Smooth muscle cell (in vitro differentiated cells): ENCODE data around the gene PRICKLE2. TPM values are rescaled to one million over a fixed set of nuclear protein-coding genes. Genes with fewer than 3 reads are reported as not detected.

ENCODE experiments used
- DNase-seq: peaks from one replicate; lab custom pipeline; 2025; ENCODE audit not compliant: unreplicated experiment; lab: John Stamatoyannopoulos, UW
- H2AFZ ChIP-seq: fragments of 200-600 bp; sonication (generic); 2 replicates; pipeline ENCODE4 v1.6.0; 2016; ENCODE audit warnings: antibody characterized with exemption, low read depth, mild to moderate bottlenecking
- H3F3A ChIP-seq: fragments of 200-600 bp; sonication (generic); 2 replicates; pipeline ENCODE4 v1.6.0; 2017; ENCODE audit warnings: antibody characterized with exemption, low read depth
- H3K27ac ChIP-seq: fragments of 200-600 bp; sonication (generic); 2 replicates; pipeline ENCODE4 v1.5.1; 2016; ENCODE audit warnings: low read depth, mild to moderate bottlenecking
- H3K27me3 ChIP-seq: fragments of 200-600 bp; sonication (generic); 2 replicates; pipeline ENCODE4 v1.6.1; 2016; ENCODE audit warnings: low read depth, mild to moderate bottlenecking
- H3K36me3 ChIP-seq: fragments of 200-600 bp; sonication (generic); 2 replicates; pipeline ENCODE4 v1.5.1; 2016; ENCODE audit warnings: low read depth
- H3K4me1 ChIP-seq: fragments of 200-600 bp; sonication (generic); 2 replicates; pipeline ENCODE4 v1.5.1; 2016; ENCODE audit warnings: low read depth
- H3K4me2 ChIP-seq: fragments of 200-600 bp; sonication (generic); 2 replicates; pipeline ENCODE4 v1.6.0; 2016; ENCODE audit warnings: mild to moderate bottlenecking
- H3K4me3 ChIP-seq: fragments of 200-600 bp; sonication (generic); 2 replicates; pipeline ENCODE4 v1.5.1; 2016; ENCODE audit warnings: mild to moderate bottlenecking
- H3K79me2 ChIP-seq: fragments of 200-600 bp; sonication (generic); 2 replicates; pipeline ENCODE4 v1.6.0; 2016; ENCODE audit warnings: low read depth, mild to moderate bottlenecking
- H3K9ac ChIP-seq: fragments of 200-600 bp; sonication (generic); 2 replicates; pipeline ENCODE4 v1.6.0; 2016; ENCODE audit warnings: low read depth
- H3K9me3 ChIP-seq: fragments of 200-600 bp; sonication (generic); replicated peaks from 2 replicates; pipeline ENCODE4 v1.5.1; 2016; ENCODE audit warnings: low read depth
- H4K20me1 ChIP-seq: fragments of 200-600 bp; sonication (generic); 2 replicates; pipeline ENCODE4 v1.6.0; 2016; ENCODE audit warnings: low read depth
- WGBS: methylation state at CpG from one replicate; pipeline ENCODE4 v1.1.7; 2016; ENCODE audit warnings: low lambda C conversion rate; 5-methylcytosine and 5-hydroxymethylcytosine counted together
- polyA plus RNA-seq: library from polyadenylated mRNA; unstranded; fragments of >200 nt; fragmentation: Nextera tagmentation; extraction: Ambion mirVana; gene quantifications from 2 replicates; pipeline ENCODE4 v1.2.1, GENCODE V29; 2016
- total RNA-seq: library from RNA; depleted of rRNA; stranded (reverse); fragments of >200 nt; gene quantifications from 2 replicates; pipeline ENCODE4 v1.2.3, GENCODE V29; 2014
- TF ChIP-seq, protein P1 (sequence below): fragments of 200-600 bp; sonication (generic); IDR thresholded peaks from 2 replicates; pipeline ENCODE4 v1.5.1; 2017; ENCODE audit warnings: borderline replicate concordance, mild to moderate bottlenecking, antibody characterized with exemption; ENCODE audit not compliant: insufficient read depth, poor library complexity, severe bottlenecking

PRICKLE2 gene
- total and polyA plus RNA-seq, 2 experiments from 2014 or later: 7.8 to 49.9 TPM

DNA sequence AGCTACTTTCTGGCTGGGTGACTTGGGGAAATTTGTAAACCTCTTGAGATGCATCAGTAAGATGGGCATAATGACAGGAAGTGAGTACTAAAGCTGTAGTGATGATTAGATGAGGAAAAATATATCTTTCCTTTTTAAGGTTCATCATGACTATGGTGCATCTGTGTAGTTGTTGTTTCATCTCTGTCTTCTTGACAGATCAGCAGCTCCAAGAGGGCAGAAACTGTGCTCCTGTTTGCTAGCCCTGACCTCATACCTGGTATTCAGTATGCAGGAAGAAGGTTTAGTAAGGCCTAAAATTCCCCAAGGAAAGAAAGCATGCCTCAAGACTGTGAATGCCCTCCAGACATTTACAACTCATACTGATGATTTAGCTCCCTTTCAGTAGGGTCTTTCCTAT is 119.5 kb downstream of the PRICKLE2 start:
- no peaks in the 10 kb centered on the region for H3K36me3 ChIP-seq
- H3K4me2 ChIP-seq: no peak overlapping the region
- DNase-seq: no peak
- peaks cover 8% of the 10 kb centered on the region for H3F3A ChIP-seq
- no peaks in the 10 kb centered on the region for H3K9me3 ChIP-seq
- peaks cover 7% of the 10 kb centered on the region for H3K79me2 ChIP-seq
- H4K20me1 ChIP-seq: peaks cover 87% of the 10 kb centered on the region
- no peak overlapping the region for H2AFZ ChIP-seq
- TF ChIP-seq, protein P1, sequence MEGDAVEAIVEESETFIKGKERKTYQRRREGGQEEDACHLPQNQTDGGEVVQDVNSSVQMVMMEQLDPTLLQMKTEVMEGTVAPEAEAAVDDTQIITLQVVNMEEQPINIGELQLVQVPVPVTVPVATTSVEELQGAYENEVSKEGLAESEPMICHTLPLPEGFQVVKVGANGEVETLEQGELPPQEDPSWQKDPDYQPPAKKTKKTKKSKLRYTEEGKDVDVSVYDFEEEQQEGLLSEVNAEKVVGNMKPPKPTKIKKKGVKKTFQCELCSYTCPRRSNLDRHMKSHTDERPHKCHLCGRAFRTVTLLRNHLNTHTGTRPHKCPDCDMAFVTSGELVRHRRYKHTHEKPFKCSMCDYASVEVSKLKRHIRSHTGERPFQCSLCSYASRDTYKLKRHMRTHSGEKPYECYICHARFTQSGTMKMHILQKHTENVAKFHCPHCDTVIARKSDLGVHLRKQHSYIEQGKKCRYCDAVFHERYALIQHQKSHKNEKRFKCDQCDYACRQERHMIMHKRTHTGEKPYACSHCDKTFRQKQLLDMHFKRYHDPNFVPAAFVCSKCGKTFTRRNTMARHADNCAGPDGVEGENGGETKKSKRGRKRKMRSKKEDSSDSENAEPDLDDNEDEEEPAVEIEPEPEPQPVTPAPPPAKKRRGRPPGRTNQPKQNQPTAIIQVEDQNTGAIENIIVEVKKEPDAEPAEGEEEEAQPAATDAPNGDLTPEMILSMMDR: no peak
- no peak overlapping the region for H3K9ac ChIP-seq
- H3K27ac ChIP-seq: peak overlapping the region; percentile 85
- H3K4me1 ChIP-seq: peaks cover 11% of the 10 kb centered on the region
- H3K27me3 ChIP-seq: no peaks in the 10 kb centered on the region
- no peak overlapping the region for H3K4me3 ChIP-seq

DNA sequence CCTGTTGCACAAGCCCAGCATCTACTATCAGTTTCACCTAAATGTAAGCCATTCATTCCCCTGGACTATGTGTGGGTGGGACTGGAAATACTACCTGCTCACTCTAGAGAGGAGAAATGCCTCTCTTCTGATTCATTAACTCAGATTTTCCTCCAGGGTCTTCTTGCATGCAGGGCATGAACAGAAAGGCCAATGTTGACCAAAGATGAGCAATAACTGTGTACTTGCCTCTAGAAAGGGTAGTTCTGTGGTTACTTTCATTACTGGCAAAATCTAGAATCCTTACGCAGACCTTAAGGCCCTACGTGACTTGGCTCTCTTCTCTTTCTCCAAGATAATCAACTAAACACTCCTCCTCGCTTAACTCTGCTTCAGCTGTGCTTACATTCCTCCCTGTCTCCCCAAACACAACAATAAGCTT is 120.6 kb downstream of the PRICKLE2 start:
- no peaks in the 10 kb centered on the region for H3K36me3 ChIP-seq
- 50% methylated on average over 3 of the region's 3 CpGs for WGBS
- TF ChIP-seq, protein P1: no peak
- H3K4me3 ChIP-seq: no peak overlapping the region
- H4K20me1 ChIP-seq: peaks cover 90% of the 10 kb centered on the region
- peaks cover 7% of the 10 kb centered on the region for H3K79me2 ChIP-seq
- no peak for DNase-seq
- H2AFZ ChIP-seq: no peak overlapping the region
- H3K27ac ChIP-seq: peak overlapping the region; percentile 85
- H3K27me3 ChIP-seq: no peaks in the 10 kb centered on the region
- H3K4me1 ChIP-seq: peaks cover 7% of the 10 kb centered on the region
- no peaks in the 10 kb centered on the region for H3K9me3 ChIP-seq
- H3F3A ChIP-seq: peaks cover 8% of the 10 kb centered on the region
- peak overlapping the region; percentile 62 for H3K4me2 ChIP-seq
- H3K9ac ChIP-seq: no peak overlapping the region

DNA sequence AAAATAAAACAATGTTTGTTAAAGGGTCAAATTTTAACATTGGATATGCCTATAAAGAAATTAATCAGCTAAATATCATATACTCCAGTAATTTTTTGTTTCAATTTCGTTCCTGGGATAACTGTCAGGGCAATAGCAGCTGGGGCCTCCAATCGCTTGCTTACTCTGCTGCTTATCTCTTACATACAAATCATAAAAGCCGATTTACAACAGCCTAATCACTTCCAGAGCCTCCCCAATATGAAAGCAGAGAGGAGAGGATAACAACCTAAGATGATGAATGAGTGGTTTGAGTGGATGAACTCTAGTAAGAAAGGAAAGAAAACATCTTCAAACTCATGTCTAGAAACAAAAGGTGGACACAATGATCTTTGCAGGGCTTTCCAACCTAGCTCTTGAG is 121.3 kb downstream of the PRICKLE2 start:
- H3K36me3 ChIP-seq: no peaks in the 10 kb centered on the region
- H3K9ac ChIP-seq: no peak overlapping the region
- peak overlapping the region; percentile 85 for H3K27ac ChIP-seq
- H3K79me2 ChIP-seq: peaks cover 7% of the 10 kb centered on the region
- no peaks in the 10 kb centered on the region for H3K9me3 ChIP-seq
- TF ChIP-seq, protein P1: no peak
- H3K4me1 ChIP-seq: peaks cover 7% of the 10 kb centered on the region
- H3F3A ChIP-seq: peaks cover 8% of the 10 kb centered on the region
- no peaks in the 10 kb centered on the region for H3K27me3 ChIP-seq
- WGBS: 30% methylated on average over 3 of the region's 3 CpGs
- H4K20me1 ChIP-seq: peaks cover 89% of the 10 kb centered on the region
- no peak overlapping the region for H3K4me2 ChIP-seq
- H2AFZ ChIP-seq: no peak overlapping the region
- no peak overlapping the region for H3K4me3 ChIP-seq
- no peak for DNase-seq

DNA sequence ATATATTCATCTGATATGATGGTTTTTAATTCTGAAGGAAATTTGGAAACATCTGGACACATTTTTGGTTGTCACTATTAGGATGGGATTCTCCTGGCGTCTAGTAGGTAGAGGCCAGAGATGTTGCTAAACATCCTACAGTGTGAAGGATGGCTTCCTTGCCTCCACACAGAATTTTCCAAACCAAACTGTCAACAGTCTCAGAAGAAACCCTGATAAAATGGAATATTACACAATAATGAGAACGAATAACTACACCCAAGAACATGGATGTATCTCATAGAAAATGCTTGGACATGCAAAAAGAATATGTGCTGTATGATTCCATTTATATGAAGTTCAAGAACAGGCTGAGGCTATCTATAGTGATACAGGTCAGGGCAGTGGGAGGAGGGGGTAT is 122.1 kb downstream of the PRICKLE2 start:
- no peak for DNase-seq
- no peaks in the 10 kb centered on the region for H3K9me3 ChIP-seq
- H3F3A ChIP-seq: peaks cover 8% of the 10 kb centered on the region
- H3K27ac ChIP-seq: no peak overlapping the region
- TF ChIP-seq, protein P1: no peak
- H3K4me3 ChIP-seq: no peak overlapping the region
- H3K79me2 ChIP-seq: peaks cover 7% of the 10 kb centered on the region
- no peak overlapping the region for H2AFZ ChIP-seq
- no peaks in the 10 kb centered on the region for H3K27me3 ChIP-seq
- 85% methylated on average over 2 of the region's 2 CpGs for WGBS
- peaks cover 7% of the 10 kb centered on the region for H3K4me1 ChIP-seq
- no peak overlapping the region for H3K9ac ChIP-seq
- peaks cover 5% of the 10 kb centered on the region for H3K36me3 ChIP-seq
- no peak overlapping the region for H3K4me2 ChIP-seq
- H4K20me1 ChIP-seq: peaks cover 89% of the 10 kb centered on the region
